Measurements from ENCODE around the gene ABLIM3. TPM values are rescaled to one million over a fixed set of nuclear protein-coding genes. Genes with fewer than 3 reads are reported as not detected.

Gene ABLIM3
- total RNA-seq, 2 experiments from 2014 or later: not detected

- H2AFZ ChIP-seq (ENCODE audit: low read length): no peak overlapping the region
- peaks cover 26% of the 10 kb centered on the region for H3K4me1 ChIP-seq (ENCODE audit: insufficient read depth, low read length, poor library complexity, severe bottlenecking)
- BruUV-seq (replicated peaks): no TSS peak
- H3K4me3 ChIP-seq (ENCODE audit: low read depth, low read length, poor library complexity, severe bottlenecking): no peak overlapping the region
- no peak for DNase-seq (ENCODE audit: low spot score)
- CTCF ChIA-PET (ENCODE audit: unreplicated experiment): no interaction called here
- POLR2A ChIA-PET: interaction anchor here (0.8 to 1.4 kb wide), 3 partner anchors 10 to 60 kb away, joined by 3 to 4 read pairs (median 3); partner anchors contain the start of gene PCYOX1L
- no peak overlapping the region for H3K27ac ChIP-seq (ENCODE audit: low read depth, low read length, poor library complexity, severe bottlenecking)
- H3K79me2 ChIP-seq (ENCODE audit: insufficient read depth, low read depth, low read length): no peaks in the 10 kb centered on the region
- intact Hi-C loops (cut with micrococcal nuclease; ENCODE audit: unreplicated experiment): no loop called here
- TF ChIP-seq CTCF (conservative IDR thresholded peaks at IDR 0.05; ENCODE audit: low read length) (no peak), EZH2phosphoT487 (IDR thresholded peaks at IDR 0.05; ENCODE audit: borderline replicate concordance, low read depth, low read length) (no peak)
- no peaks in the 10 kb centered on the region for H4K20me1 ChIP-seq (ENCODE audit: insufficient read depth, low read length)
- no peaks in the 10 kb centered on the region for H3K9me3 ChIP-seq (ENCODE audit: low read length)
- H3K4me2 ChIP-seq (ENCODE audit: low read length): no peak overlapping the region
- H3K36me3 ChIP-seq (ENCODE audit: insufficient read depth, low read length): no peaks in the 10 kb centered on the region
- no peaks in the 10 kb centered on the region for H3K9me2 ChIP-seq (ENCODE audit: insufficient read depth, low read length)
Observed at GRCh38 chr5:149298163-149298562, 156.9 kb downstream of the ABLIM3 start.

- no peaks in the 10 kb centered on the region for H3K9me2 ChIP-seq (ENCODE audit: insufficient read depth, low read length)
- peaks cover 26% of the 10 kb centered on the region for H3K4me1 ChIP-seq (ENCODE audit: insufficient read depth, low read length, poor library complexity, severe bottlenecking)
- no peak overlapping the region for H3K4me3 ChIP-seq (ENCODE audit: low read depth, low read length, poor library complexity, severe bottlenecking)
- no TSS peak for BruUV-seq (replicated peaks)
- intact Hi-C loops (cut with micrococcal nuclease; ENCODE audit: unreplicated experiment): no loop called here
- no peak for DNase-seq (ENCODE audit: low spot score)
- H3K79me2 ChIP-seq (ENCODE audit: insufficient read depth, low read depth, low read length): no peaks in the 10 kb centered on the region
- H3K36me3 ChIP-seq (ENCODE audit: insufficient read depth, low read length): no peaks in the 10 kb centered on the region
- no peak overlapping the region for H2AFZ ChIP-seq (ENCODE audit: low read length)
- CTCF ChIA-PET (ENCODE audit: unreplicated experiment): no interaction called here
- TF ChIP-seq EZH2phosphoT487 (IDR thresholded peaks at IDR 0.05; ENCODE audit: borderline replicate concordance, low read depth, low read length) (no peak), CTCF (conservative IDR thresholded peaks at IDR 0.05; ENCODE audit: low read length) (no peak)
- no peaks in the 10 kb centered on the region for H4K20me1 ChIP-seq (ENCODE audit: insufficient read depth, low read length)
- no peaks in the 10 kb centered on the region for H3K9me3 ChIP-seq (ENCODE audit: low read length)
- H3K4me2 ChIP-seq (ENCODE audit: low read length): no peak overlapping the region
- POLR2A ChIA-PET: interaction anchor here (0.8 to 1.4 kb wide), 3 partner anchors 10 to 59 kb away, joined by 3 to 4 read pairs (median 3); partner anchors contain the start of gene PCYOX1L
- H3K27ac ChIP-seq (ENCODE audit: low read depth, low read length, poor library complexity, severe bottlenecking): no peak overlapping the region
Observed at GRCh38 chr5:149298842-149299404, 157.6 kb downstream of the ABLIM3 start.

- BruUV-seq (replicated peaks): no TSS peak
- H3K27ac ChIP-seq (ENCODE audit: low read depth, low read length, poor library complexity, severe bottlenecking): no peak overlapping the region
- TF ChIP-seq EZH2phosphoT487 (IDR thresholded peaks at IDR 0.05; ENCODE audit: borderline replicate concordance, low read depth, low read length): no peak
- TF ChIP-seq CTCF (conservative IDR thresholded peaks at IDR 0.05; ENCODE audit: low read length): no peak
- H3K4me2 ChIP-seq (ENCODE audit: low read length): no peak overlapping the region
- no peaks in the 10 kb centered on the region for H3K36me3 ChIP-seq (ENCODE audit: insufficient read depth, low read length)
- DNase-seq (ENCODE audit: low spot score): no peak
- POLR2A ChIA-PET: no interaction called here
- CTCF ChIA-PET (ENCODE audit: unreplicated experiment): no interaction called here
- no peak overlapping the region for H3K4me3 ChIP-seq (ENCODE audit: low read depth, low read length, poor library complexity, severe bottlenecking)
- intact Hi-C loops (cut with micrococcal nuclease; ENCODE audit: unreplicated experiment): no loop called here
- H3K79me2 ChIP-seq (ENCODE audit: insufficient read depth, low read depth, low read length): no peaks in the 10 kb centered on the region
- no peak overlapping the region for H2AFZ ChIP-seq (ENCODE audit: low read length)
- H3K9me2 ChIP-seq (ENCODE audit: insufficient read depth, low read length): no peaks in the 10 kb centered on the region
- H3K9me3 ChIP-seq (ENCODE audit: low read length): no peaks in the 10 kb centered on the region
- peaks cover 24% of the 10 kb centered on the region for H3K4me1 ChIP-seq (ENCODE audit: insufficient read depth, low read length, poor library complexity, severe bottlenecking)
- no peaks in the 10 kb centered on the region for H4K20me1 ChIP-seq (ENCODE audit: insufficient read depth, low read length)
Observed at GRCh38 chr5:149299451-149300054, 158.3 kb downstream of the ABLIM3 start.

Measured in OCI-LY7 (cell line).